ENCODE measurements around the gene MBP. TPM values are rescaled to one million over a fixed set of nuclear protein-coding genes. Genes with fewer than 3 reads are reported as not detected.

Gene MBP
- total and polyA plus RNA-seq, 2 donors (not counting 1 experiment from before 2014, with no cell fraction given) = 2.3 to 3.6 TPM

DNA sequence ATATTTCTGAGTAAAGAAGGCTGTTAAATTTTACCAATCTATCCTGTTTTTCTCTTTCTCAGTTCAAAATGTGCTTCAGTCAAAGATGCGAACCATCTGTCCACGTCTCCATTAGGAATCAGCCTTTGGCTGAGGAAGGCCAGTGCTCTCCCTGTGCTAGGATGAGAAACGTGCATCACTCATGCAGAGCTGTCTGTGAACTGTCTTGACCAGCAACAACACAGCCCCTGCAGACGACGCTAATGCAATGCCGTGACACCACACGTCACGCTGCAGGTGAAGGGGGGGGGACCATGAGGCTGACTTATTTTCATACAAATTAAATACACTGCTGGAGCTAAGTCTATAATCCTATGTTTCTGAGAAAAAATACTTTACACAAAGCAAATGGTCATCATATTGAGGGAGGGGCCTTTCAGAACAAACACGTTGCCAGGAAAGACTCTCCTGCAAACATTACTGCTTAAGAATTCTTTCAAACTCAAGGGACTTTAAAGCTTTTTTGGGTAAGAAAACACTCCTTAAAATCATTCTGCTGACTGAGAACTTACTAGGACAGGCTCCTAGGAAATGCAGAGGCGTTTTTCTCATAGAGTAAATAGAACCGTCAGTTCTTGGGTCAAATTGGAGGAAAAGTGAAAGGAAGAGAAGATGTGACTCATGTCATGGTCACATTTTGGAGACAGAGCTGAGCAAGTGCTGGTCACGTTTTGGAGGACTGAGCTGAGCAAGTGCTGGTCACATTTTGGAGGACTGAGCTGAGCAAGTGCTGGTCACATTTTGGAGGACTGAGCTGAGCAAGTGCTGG, 97.0 kb downstream of the MBP start:
- Histone ChIP-seq H3K4me1 (ENCODE audit: control insufficient read depth, extremely low read depth, insufficient read depth, low read length) (no peaks in the 10 kb centered on the region), H4K20me1 (ENCODE audit: control insufficient read depth, extremely low read depth, insufficient read depth, low read length) (no peaks in the 10 kb centered on the region), H3K4me3 (replicated peaks in 1 of 4; ENCODE audit: control extremely low read depth in 1 of 4, insufficient read depth in 1 of 4, low read depth in 3 of 4, low read length in 4 of 4) (no peak overlapping the region), H3K27ac (ENCODE audit: insufficient read depth, low read length) (no peak overlapping the region), H3K36me3 (ENCODE audit: control insufficient read depth, insufficient read depth, low read length) (no peaks in the 10 kb centered on the region), H3K4me2 (ENCODE audit: extremely low read depth, insufficient read depth, low read length) (peak overlapping the region; percentile 13), H2AFZ (ENCODE audit: low read length) (no peak overlapping the region), H3K27me3 (ENCODE audit: control insufficient read depth, insufficient read depth, low read length) (no peaks in the 10 kb centered on the region), H3K9ac (ENCODE audit: insufficient read depth, low read length) (no peak overlapping the region), H3K9me3 (ENCODE audit: control insufficient read depth, insufficient read depth, low read depth, low read length) (no peaks in the 10 kb centered on the region), H3K79me2 (ENCODE audit: control insufficient read depth, insufficient read depth, low read length) (no peaks in the 10 kb centered on the region)
- peak; percentile 23 to 27 for DNase-seq (ENCODE audit: low read depth in 2 of 2)
- TF ChIP-seq, protein P1, sequence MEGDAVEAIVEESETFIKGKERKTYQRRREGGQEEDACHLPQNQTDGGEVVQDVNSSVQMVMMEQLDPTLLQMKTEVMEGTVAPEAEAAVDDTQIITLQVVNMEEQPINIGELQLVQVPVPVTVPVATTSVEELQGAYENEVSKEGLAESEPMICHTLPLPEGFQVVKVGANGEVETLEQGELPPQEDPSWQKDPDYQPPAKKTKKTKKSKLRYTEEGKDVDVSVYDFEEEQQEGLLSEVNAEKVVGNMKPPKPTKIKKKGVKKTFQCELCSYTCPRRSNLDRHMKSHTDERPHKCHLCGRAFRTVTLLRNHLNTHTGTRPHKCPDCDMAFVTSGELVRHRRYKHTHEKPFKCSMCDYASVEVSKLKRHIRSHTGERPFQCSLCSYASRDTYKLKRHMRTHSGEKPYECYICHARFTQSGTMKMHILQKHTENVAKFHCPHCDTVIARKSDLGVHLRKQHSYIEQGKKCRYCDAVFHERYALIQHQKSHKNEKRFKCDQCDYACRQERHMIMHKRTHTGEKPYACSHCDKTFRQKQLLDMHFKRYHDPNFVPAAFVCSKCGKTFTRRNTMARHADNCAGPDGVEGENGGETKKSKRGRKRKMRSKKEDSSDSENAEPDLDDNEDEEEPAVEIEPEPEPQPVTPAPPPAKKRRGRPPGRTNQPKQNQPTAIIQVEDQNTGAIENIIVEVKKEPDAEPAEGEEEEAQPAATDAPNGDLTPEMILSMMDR (conservative IDR thresholded peaks at IDR 0.05 in 1 of 2, IDR thresholded peaks at IDR 0.05 in 1 of 2; ENCODE audit: low read depth in 1 of 2, low read length in 2 of 2) = no peak
- TF ChIP-seq EZH2 (IDR thresholded peaks at IDR 0.05; ENCODE audit: low read length, missing control alignments) = no peak

DNA sequence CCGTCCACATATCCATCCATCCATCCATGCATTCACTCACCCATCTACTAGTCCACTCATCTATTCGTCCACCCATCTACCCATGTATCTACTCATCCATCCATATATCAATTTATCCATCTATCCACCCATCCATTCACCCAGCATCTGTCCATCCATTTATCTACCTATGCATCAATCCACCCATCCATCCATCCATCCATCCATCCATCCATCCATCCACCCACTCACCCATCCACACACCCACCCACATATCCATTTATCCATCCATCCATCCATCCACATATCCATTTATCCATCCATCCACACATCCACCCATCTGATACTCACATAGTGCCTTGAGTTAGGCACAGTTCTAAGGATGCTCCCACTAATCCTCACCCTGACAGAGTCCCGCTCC, 99.0 kb downstream of the MBP start:
- H3K9ac ChIP-seq (ENCODE audit: insufficient read depth, low read length) = no peak overlapping the region
- no peak overlapping the region for H3K27ac ChIP-seq (ENCODE audit: insufficient read depth, low read length)
- no peaks in the 10 kb centered on the region for H3K4me1 ChIP-seq (ENCODE audit: control insufficient read depth, extremely low read depth, insufficient read depth, low read length)
- no peak overlapping the region for H3K4me2 ChIP-seq (ENCODE audit: extremely low read depth, insufficient read depth, low read length)
- no peak for TF ChIP-seq EZH2 (IDR thresholded peaks at IDR 0.05; ENCODE audit: low read length, missing control alignments)
- TF ChIP-seq, protein P1 (conservative IDR thresholded peaks at IDR 0.05 in 1 of 2, IDR thresholded peaks at IDR 0.05 in 1 of 2; ENCODE audit: low read depth in 1 of 2, low read length in 2 of 2) = no peak
- no peaks in the 10 kb centered on the region for H3K36me3 ChIP-seq (ENCODE audit: control insufficient read depth, insufficient read depth, low read length)
- H2AFZ ChIP-seq (ENCODE audit: low read length) = no peak overlapping the region
- no peaks in the 10 kb centered on the region for H3K79me2 ChIP-seq (ENCODE audit: control insufficient read depth, insufficient read depth, low read length)
- H3K9me3 ChIP-seq (ENCODE audit: control insufficient read depth, insufficient read depth, low read depth, low read length) = no peaks in the 10 kb centered on the region
- no peaks in the 10 kb centered on the region for H4K20me1 ChIP-seq (ENCODE audit: control insufficient read depth, extremely low read depth, insufficient read depth, low read length)
- H3K27me3 ChIP-seq (ENCODE audit: control insufficient read depth, insufficient read depth, low read length) = no peaks in the 10 kb centered on the region
- no peak for DNase-seq (ENCODE audit: low read depth in 2 of 2)
- H3K4me3 ChIP-seq (replicated peaks in 1 of 4; ENCODE audit: control extremely low read depth in 1 of 4, insufficient read depth in 1 of 4, low read depth in 3 of 4, low read length in 4 of 4) = no peak overlapping the region

- Histone ChIP-seq H3K79me2 (ENCODE audit: control insufficient read depth, insufficient read depth, low read length) (no peaks in the 10 kb centered on the region), H3K9me3 (ENCODE audit: control insufficient read depth, insufficient read depth, low read depth, low read length) (no peaks in the 10 kb centered on the region), H2AFZ (ENCODE audit: low read length) (no peak overlapping the region), H3K4me1 (ENCODE audit: control insufficient read depth, extremely low read depth, insufficient read depth, low read length) (no peaks in the 10 kb centered on the region), H3K36me3 (ENCODE audit: control insufficient read depth, insufficient read depth, low read length) (no peaks in the 10 kb centered on the region), H3K4me3 (replicated peaks in 1 of 4; ENCODE audit: control extremely low read depth in 1 of 4, insufficient read depth in 1 of 4, low read depth in 3 of 4, low read length in 4 of 4) (no peak overlapping the region), H3K9ac (ENCODE audit: insufficient read depth, low read length) (no peak overlapping the region), H4K20me1 (ENCODE audit: control insufficient read depth, extremely low read depth, insufficient read depth, low read length) (no peaks in the 10 kb centered on the region), H3K27me3 (ENCODE audit: control insufficient read depth, insufficient read depth, low read length) (no peaks in the 10 kb centered on the region), H3K4me2 (ENCODE audit: extremely low read depth, insufficient read depth, low read length) (no peak overlapping the region), H3K27ac (ENCODE audit: insufficient read depth, low read length) (no peak overlapping the region)
- DNase-seq (ENCODE audit: low read depth in 2 of 2) = peak in 1 of 2 donors; percentile 17
- no peak for TF ChIP-seq EZH2 (IDR thresholded peaks at IDR 0.05; ENCODE audit: low read length, missing control alignments)
- TF ChIP-seq, protein P1 (conservative IDR thresholded peaks at IDR 0.05 in 1 of 2, IDR thresholded peaks at IDR 0.05 in 1 of 2; ENCODE audit: low read depth in 1 of 2, low read length in 2 of 2) = no peak
These were observed 100.3 kb downstream of the MBP start for GRCh38 chr18:77032181-77032701.
